SK-N-SH treated with all-trans-retinoic acid at 6 μM for 48 hours (cell line): ENCODE results near the gene CHST8.
"Not testable (repeated sequence)": the region's sequence is repeated elsewhere in the genome, so short reads cannot be mapped to it uniquely, and the experiment has no call there.

Experiments
- ATAC-seq: fragments of 200-7000 bp; cut with Tn5 transposase; 3 replicates; pipeline ENCODE4 v1.9.1; 2020; ENCODE audit warnings: mild to moderate bottlenecking, moderate library complexity
- ARNTL ChIP-seq: fragments of 450-650 bp; formaldehyde crosslinking; IDR thresholded peaks from 2 replicates; pipeline ENCODE4 v1.5.0; 2020; ENCODE audit warnings: low read depth, mild to moderate bottlenecking, moderate library complexity, borderline replicate concordance
- BACH2 ChIP-seq: fragments of 250-450 bp; sonication (Bioruptor Pico); IDR thresholded peaks from 2 replicates; pipeline ENCODE4 v1.9.0; 2021; ENCODE audit warnings: mild to moderate bottlenecking, borderline replicate concordance
- CREB5 ChIP-seq: fragments of 250-450 bp; sonication (Bioruptor Pico); IDR thresholded peaks from 2 replicates; pipeline ENCODE4 v1.5.1; 2020; ENCODE audit warnings: low read depth, mild to moderate bottlenecking, moderate library complexity
- CSDC2 ChIP-seq: fragments of 250-450 bp; sonication (Bioruptor Pico); IDR thresholded peaks from 2 replicates; pipeline ENCODE4 v1.5.0; 2020; ENCODE audit warnings: mild to moderate bottlenecking, moderate library complexity
- ESRRG ChIP-seq: fragments of 250-450 bp; sonication (Bioruptor Pico); IDR thresholded peaks from 2 replicates; pipeline ENCODE4 v1.6.1; 2021; ENCODE audit warnings: mild to moderate bottlenecking
- GLIS3 ChIP-seq: fragments of 250-450 bp; sonication (Bioruptor Pico); IDR thresholded peaks from 2 replicates; pipeline ENCODE4 v1.5.0; 2020; ENCODE audit warnings: mild to moderate bottlenecking, moderate library complexity
- ISL1 ChIP-seq: fragments of 250-450 bp; sonication (Bioruptor Pico); IDR thresholded peaks from 2 replicates; pipeline ENCODE4 v2.1.2; 2022; ENCODE audit warnings: mild to moderate bottlenecking, moderate library complexity
- OSR1 ChIP-seq: fragments of 250-450 bp; sonication (Bioruptor Pico); IDR thresholded peaks from 2 replicates; pipeline ENCODE4 v1.8.0; 2022; ENCODE audit warnings: moderate library complexity, mild to moderate bottlenecking, inconsistent platforms
- POU6F1 ChIP-seq: fragments of 250-450 bp; sonication (Bioruptor Pico); IDR thresholded peaks from 2 replicates; pipeline ENCODE4 v1.8.0; 2021; ENCODE audit warnings: low read depth, mild to moderate bottlenecking, moderate library complexity, borderline replicate concordance
- PPARA ChIP-seq: fragments of 250-450 bp; sonication (Bioruptor Pico); IDR thresholded peaks from 2 replicates; pipeline ENCODE4 v1.5.0; 2020; ENCODE audit warnings: mild to moderate bottlenecking, borderline replicate concordance
- SNAI2 ChIP-seq: fragments of 250-450 bp; sonication (Bioruptor Pico); IDR thresholded peaks from 2 replicates; pipeline ENCODE4 v1.5.0; 2020; ENCODE audit warnings: mild to moderate bottlenecking, moderate library complexity
- TCF4 ChIP-seq: fragments of 250-450 bp; sonication (Bioruptor Pico); IDR thresholded peaks from 2 replicates; pipeline ENCODE4 v1.8.0; 2021; ENCODE audit warnings: mild to moderate bottlenecking, moderate library complexity, borderline replicate concordance
- TOX ChIP-seq: fragments of 250-450 bp; sonication (Bioruptor Pico); IDR thresholded peaks from 2 replicates; pipeline ENCODE4 v1.8.0; 2021; ENCODE audit warnings: mild to moderate bottlenecking, moderate library complexity, borderline replicate concordance
- ZFP3 ChIP-seq: fragments of 250-450 bp; sonication (Bioruptor Pico); IDR thresholded peaks from 2 replicates; pipeline ENCODE4 v1.5.0; 2020; ENCODE audit warnings: mild to moderate bottlenecking, moderate library complexity
- ZFP30 ChIP-seq: fragments of 450-650 bp; formaldehyde crosslinking; IDR thresholded peaks from 2 replicates; pipeline ENCODE4 v1.5.0; 2022; ENCODE audit warnings: mild to moderate bottlenecking, moderate library complexity
- ZNF565 ChIP-seq: fragments of 450-650 bp; formaldehyde crosslinking; conservative IDR thresholded peaks from 2 replicates; pipeline ENCODE4 v1.5.0; 2020; ENCODE audit warnings: low read depth, mild to moderate bottlenecking, moderate library complexity
- ZNF70 ChIP-seq: fragments of 450-650 bp; formaldehyde crosslinking; IDR thresholded peaks from 2 replicates; pipeline ENCODE4 v1.5.0; 2020; ENCODE audit warnings: mild to moderate bottlenecking, moderate library complexity
- TF ChIP-seq, protein P1 (sequence below): fragments of 250-450 bp; sonication (Bioruptor Pico); IDR thresholded peaks from 2 replicates; pipeline ENCODE4 v1.8.0; 2020; ENCODE audit warnings: mild to moderate bottlenecking, moderate library complexity, borderline replicate concordance
- TF ChIP-seq, protein P2 (sequence below): fragments of 250-450 bp; sonication (Bioruptor Pico); IDR thresholded peaks from 2 replicates; pipeline ENCODE4 v1.5.1; 2021; ENCODE audit warnings: mild to moderate bottlenecking, moderate library complexity

CHST8 gene

GRCh38 chr19:33612928-33613619 is 8.7 kb upstream of the CHST8 start:
- ATAC-seq, result no peak
- TF ChIP-seq, protein P1, sequence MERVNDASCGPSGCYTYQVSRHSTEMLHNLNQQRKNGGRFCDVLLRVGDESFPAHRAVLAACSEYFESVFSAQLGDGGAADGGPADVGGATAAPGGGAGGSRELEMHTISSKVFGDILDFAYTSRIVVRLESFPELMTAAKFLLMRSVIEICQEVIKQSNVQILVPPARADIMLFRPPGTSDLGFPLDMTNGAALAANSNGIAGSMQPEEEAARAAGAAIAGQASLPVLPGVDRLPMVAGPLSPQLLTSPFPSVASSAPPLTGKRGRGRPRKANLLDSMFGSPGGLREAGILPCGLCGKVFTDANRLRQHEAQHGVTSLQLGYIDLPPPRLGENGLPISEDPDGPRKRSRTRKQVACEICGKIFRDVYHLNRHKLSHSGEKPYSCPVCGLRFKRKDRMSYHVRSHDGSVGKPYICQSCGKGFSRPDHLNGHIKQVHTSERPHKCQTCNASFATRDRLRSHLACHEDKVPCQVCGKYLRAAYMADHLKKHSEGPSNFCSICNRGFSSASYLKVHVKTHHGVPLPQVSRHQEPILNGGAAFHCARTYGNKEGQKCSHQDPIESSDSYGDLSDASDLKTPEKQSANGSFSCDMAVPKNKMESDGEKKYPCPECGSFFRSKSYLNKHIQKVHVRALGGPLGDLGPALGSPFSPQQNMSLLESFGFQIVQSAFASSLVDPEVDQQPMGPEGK (CRISPR knock-in tag), result no peak
- TF ChIP-seq GLIS3 (CRISPR knock-in tag) (no peak), BACH2 (no peak), ZFP30 (CRISPR knock-in tag) (no peak), TCF4 (CRISPR knock-in tag) (no peak), CREB5 (CRISPR knock-in tag) (no peak), ZNF70 (CRISPR knock-in tag) (no peak), CSDC2 (no peak), PPARA (no peak), SNAI2 (CRISPR knock-in tag) (no peak), ZFP3 (CRISPR knock-in tag) (no peak), ISL1 (CRISPR knock-in tag) (no peak)
- TF ChIP-seq, all 23 proteins: peak for 0

DNA sequence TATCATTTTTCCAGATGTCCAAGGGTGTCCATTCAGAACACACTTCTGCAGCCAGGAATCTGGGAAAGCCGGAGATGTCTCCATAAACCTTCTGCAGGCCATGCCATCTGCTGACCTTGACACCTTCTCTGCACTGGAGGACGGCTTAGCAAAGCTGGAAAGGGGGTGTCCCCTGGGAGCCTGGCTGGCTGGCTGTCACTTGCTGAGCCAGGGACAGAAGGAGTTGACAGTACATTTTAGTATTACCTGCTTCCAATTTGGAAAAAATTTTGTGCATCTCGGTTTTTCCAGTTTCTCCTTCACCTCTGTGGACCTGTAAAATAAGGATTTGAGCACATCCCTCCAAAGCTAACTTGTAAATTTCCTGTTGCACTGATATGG is 8.1 kb upstream of the CHST8 start:
- ATAC-seq, result no peak

GRCh38 chr19:33616346-33616745 is 5.4 kb upstream of the CHST8 start:
- no peak for ATAC-seq
- no peak for TF ChIP-seq ZFP30 (CRISPR knock-in tag)
- no peak for TF ChIP-seq CSDC2
- TF ChIP-seq OSR1, result no peak
- TF ChIP-seq TOX (CRISPR knock-in tag), result no peak
- no peak for TF ChIP-seq TCF4 (CRISPR knock-in tag)
- no peak for TF ChIP-seq POU6F1
- TF ChIP-seq ZNF565 (CRISPR knock-in tag), result no peak
- no peak for TF ChIP-seq ESRRG (CRISPR knock-in tag)
- TF ChIP-seq SNAI2 (CRISPR knock-in tag), result no peak
- TF ChIP-seq, all 23 proteins: peak for 0

More for the DNA sequence above, 8.1 kb upstream of the CHST8 start:
- no peak for TF ChIP-seq BACH2
- no peak for TF ChIP-seq OSR1
- TF ChIP-seq ESRRG (CRISPR knock-in tag), result no peak
- no peak for TF ChIP-seq ZNF70 (CRISPR knock-in tag)
- TF ChIP-seq, all 23 proteins: peak for 0

DNA sequence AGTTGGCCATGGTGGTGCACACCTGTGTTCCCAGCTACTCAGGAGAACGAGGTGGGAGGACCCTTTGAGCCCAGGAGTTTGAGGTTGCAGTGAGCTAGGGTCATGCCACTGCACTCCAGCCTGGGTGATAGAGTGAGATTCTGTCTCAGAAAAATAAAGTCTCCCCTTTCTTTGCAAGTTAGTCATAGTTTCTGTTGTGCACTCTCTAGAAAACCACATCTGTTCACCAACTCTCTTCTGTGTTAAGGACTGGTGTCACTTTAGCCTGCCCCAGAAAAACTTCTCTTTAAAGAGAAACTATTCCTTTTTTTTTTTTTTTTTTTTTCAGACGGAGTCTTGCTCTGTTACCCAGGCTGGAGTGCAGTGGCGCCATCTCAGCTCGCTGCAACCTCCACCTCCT is 4.9 kb upstream of the CHST8 start:
- ATAC-seq, result no peak

DNA sequence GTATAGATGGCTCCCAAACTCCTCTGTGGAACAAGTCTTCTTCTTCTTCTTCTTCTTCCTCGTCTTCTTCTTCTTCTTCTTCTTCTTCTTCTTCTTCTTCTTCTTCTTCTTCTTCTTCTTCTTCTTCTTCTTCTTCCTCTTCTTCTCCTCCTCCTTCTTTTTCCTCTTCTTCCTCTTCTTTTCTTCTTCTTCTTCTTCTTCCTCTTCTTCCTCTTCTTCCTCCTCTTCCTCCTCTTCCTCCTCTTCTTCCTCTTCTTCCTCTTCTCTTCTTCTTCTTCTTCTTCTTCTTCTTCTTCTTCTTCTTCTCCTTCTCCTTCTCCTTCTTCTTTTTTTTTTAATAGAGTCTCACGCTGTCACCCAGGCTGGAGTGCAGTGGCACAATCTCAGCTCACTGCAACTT is 3.4 kb upstream of the CHST8 start:
- not testable (repeated sequence) for ATAC-seq

More for the DNA sequence above, 4.9 kb upstream of the CHST8 start:
- TF ChIP-seq, protein P2, sequence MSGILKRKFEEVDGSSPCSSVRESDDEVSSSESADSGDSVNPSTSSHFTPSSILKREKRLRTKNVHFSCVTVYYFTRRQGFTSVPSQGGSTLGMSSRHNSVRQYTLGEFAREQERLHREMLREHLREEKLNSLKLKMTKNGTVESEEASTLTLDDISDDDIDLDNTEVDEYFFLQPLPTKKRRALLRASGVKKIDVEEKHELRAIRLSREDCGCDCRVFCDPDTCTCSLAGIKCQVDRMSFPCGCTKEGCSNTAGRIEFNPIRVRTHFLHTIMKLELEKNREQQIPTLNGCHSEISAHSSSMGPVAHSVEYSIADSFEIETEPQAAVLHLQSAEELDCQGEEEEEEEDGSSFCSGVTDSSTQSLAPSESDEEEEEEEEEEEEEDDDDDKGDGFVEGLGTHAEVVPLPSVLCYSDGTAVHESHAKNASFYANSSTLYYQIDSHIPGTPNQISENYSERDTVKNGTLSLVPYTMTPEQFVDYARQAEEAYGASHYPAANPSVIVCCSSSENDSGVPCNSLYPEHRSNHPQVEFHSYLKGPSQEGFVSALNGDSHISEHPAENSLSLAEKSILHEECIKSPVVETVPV (CRISPR knock-in tag), result no peak
- TF ChIP-seq ZFP3 (CRISPR knock-in tag), result no peak
- TF ChIP-seq TOX (CRISPR knock-in tag), result no peak
- no peak for TF ChIP-seq SNAI2 (CRISPR knock-in tag)
- TF ChIP-seq ZNF70 (CRISPR knock-in tag), result no peak
- no peak for TF ChIP-seq GLIS3 (CRISPR knock-in tag)
- no peak for TF ChIP-seq ARNTL (CRISPR knock-in tag)
